Measurements from ENCODE around the gene ARPC4. TPM values are rescaled to one million over a fixed set of nuclear protein-coding genes. Genes with fewer than 3 reads are reported as not detected.
A peak's percentile ranks its signal among the peaks of the same experiment; 100 is the strongest.

Gene ARPC4
- total and polyA plus RNA-seq, 2 of the 13 experiments (the other 11 are each of a cell fraction or from before 2014, with no cell fraction given): 30.1 to 83.6 TPM

DNA sequence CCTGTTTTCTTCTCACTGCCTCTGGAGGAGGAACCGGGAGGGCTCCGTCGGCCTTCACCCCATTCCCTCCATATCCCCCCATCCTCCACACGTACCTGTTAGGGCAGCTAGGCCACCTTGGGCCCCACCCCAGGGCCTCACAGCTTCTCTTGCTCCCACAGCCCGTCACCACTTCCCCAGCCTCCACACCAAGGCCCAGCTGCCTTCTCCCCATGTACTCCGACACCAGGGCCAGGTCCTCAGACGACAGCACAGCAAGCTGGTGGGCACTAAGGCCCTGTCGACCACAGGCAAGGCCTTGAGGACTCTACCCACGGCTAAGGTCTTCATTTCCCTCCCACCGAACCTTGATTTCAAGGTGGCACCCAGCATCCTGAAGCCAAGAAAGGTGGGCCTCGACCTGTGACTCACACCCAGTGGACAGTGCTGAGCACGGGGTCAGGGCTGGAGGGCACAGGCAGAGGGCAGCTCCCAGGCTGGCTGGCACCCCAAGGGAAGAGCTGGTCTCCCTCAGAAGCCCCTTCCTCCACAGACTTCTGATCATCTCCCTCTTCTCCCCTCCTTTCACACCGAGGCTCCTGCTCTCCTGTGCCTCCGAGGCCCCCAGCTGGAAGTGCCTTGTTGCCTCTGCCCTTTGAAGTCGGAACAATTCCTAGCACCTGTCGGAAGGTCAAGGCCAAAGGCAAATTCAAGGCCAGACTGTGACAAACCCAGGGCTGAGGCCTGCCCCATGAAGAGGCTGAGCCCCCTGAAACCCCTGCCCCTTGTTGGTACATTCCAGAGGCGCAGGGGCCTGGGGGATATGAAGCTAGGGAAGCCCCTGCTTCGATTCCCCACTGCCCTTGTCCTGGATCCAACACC lies 41.9 kb downstream of the ARPC4 start (continued):
- TF ChIP-seq ZSCAN9 (CRISPR knock-in tag; IDR thresholded peaks at IDR 0.05; ENCODE audit: borderline replicate concordance) (no peak), ZBTB37 (CRISPR knock-in tag; IDR thresholded peaks at IDR 0.05) (no peak), ZNF263 (CRISPR knock-in tag; IDR thresholded peaks at IDR 0.05) (no peak), HOXA3 (CRISPR knock-in tag; IDR thresholded peaks at IDR 0.05) (0 out of 2 replicates have a peak, but pooled peaks have one; percentile 16), HMG20A (CRISPR knock-in tag; IDR thresholded peaks at IDR 0.05; ENCODE audit: borderline replicate concordance) (no peak), MAZ (IDR thresholded peaks at IDR 0.05; ENCODE audit: borderline replicate concordance, low read depth, low read length) (no peak), MAZ (CRISPR knock-in tag; IDR thresholded peaks at IDR 0.05; ENCODE audit: low read depth) (no peak), NCOR1 (IDR thresholded peaks at IDR 0.05; ENCODE audit: borderline replicate concordance, low read length) (peak; percentile 72; the same call in 1 of the 2 replicates), SNRNP70 (IDR thresholded peaks at IDR 0.05; ENCODE audit: low read depth, low read length) (no peak), PRMT3 (CRISPR knock-in tag; IDR thresholded peaks at IDR 0.05; ENCODE audit: borderline replicate concordance, low read depth) (no peak), ZNF264 (CRISPR knock-in tag; IDR thresholded peaks at IDR 0.05) (no peak), PRPF4 (IDR thresholded peaks at IDR 0.05; ENCODE audit: low read depth, low read length, poor library complexity, severe bottlenecking) (no peak), POLR2A (IDR thresholded peaks at IDR 0.05; ENCODE audit: insufficient read depth in 1 of 2, low read depth in 2 of 2, low read length in 2 of 2) (no peak), ZNF543 (CRISPR knock-in tag; IDR thresholded peaks at IDR 0.05) (no peak), ZNF746 (CRISPR knock-in tag; IDR thresholded peaks at IDR 0.05) (no peak), NFE2L1 (CRISPR knock-in tag; IDR thresholded peaks at IDR 0.05; ENCODE audit: borderline replicate concordance) (no peak), PTBP1 (IDR thresholded peaks at IDR 0.05; ENCODE audit: low read depth, low read length, poor library complexity, severe bottlenecking) (no peak), AKAP8 (CRISPR knock-in tag; IDR thresholded peaks at IDR 0.05) (0 out of 2 replicates have a peak, but pooled peaks have one; percentile 64), ZNF747 (CRISPR knock-in tag; IDR thresholded peaks at IDR 0.05; ENCODE audit: borderline replicate concordance) (no peak), NR3C1 (CRISPR knock-in tag; IDR thresholded peaks at IDR 0.05) (no peak), CENPX (CRISPR knock-in tag; IDR thresholded peaks at IDR 0.05) (no peak)
- TF ChIP-seq, protein P1, sequence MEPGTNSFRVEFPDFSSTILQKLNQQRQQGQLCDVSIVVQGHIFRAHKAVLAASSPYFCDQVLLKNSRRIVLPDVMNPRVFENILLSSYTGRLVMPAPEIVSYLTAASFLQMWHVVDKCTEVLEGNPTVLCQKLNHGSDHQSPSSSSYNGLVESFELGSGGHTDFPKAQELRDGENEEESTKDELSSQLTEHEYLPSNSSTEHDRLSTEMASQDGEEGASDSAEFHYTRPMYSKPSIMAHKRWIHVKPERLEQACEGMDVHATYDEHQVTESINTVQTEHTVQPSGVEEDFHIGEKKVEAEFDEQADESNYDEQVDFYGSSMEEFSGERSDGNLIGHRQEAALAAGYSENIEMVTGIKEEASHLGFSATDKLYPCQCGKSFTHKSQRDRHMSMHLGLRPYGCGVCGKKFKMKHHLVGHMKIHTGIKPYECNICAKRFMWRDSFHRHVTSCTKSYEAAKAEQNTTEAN (CRISPR knock-in tag; conservative IDR thresholded peaks at IDR 0.05): no peak
- TF ChIP-seq, protein P2, sequence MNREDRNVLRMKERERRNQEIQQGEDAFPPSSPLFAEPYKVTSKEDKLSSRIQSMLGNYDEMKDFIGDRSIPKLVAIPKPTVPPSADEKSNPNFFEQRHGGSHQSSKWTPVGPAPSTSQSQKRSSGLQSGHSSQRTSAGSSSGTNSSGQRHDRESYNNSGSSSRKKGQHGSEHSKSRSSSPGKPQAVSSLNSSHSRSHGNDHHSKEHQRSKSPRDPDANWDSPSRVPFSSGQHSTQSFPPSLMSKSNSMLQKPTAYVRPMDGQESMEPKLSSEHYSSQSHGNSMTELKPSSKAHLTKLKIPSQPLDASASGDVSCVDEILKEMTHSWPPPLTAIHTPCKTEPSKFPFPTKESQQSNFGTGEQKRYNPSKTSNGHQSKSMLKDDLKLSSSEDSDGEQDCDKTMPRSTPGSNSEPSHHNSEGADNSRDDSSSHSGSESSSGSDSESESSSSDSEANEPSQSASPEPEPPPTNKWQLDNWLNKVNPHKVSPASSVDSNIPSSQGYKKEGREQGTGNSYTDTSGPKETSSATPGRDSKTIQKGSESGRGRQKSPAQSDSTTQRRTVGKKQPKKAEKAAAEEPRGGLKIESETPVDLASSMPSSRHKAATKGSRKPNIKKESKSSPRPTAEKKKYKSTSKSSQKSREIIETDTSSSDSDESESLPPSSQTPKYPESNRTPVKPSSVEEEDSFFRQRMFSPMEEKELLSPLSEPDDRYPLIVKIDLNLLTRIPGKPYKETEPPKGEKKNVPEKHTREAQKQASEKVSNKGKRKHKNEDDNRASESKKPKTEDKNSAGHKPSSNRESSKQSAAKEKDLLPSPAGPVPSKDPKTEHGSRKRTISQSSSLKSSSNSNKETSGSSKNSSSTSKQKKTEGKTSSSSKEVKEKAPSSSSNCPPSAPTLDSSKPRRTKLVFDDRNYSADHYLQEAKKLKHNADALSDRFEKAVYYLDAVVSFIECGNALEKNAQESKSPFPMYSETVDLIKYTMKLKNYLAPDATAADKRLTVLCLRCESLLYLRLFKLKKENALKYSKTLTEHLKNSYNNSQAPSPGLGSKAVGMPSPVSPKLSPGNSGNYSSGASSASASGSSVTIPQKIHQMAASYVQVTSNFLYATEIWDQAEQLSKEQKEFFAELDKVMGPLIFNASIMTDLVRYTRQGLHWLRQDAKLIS (CRISPR knock-in tag; IDR thresholded peaks at IDR 0.05): no peak

Data from HepG2 (cell line).